BLaER1 (cell line): ENCODE measurements around the gene STK11.
A peak's percentile ranks its signal among the peaks of the same experiment; 100 is the strongest.

Experiments
- H3K27ac ChIP-seq: shearing (Covaris generic); formaldehyde crosslinking; 2 replicates; pipeline ENCODE4 v1.8.1; 2022
- H3K27me3 ChIP-seq: shearing (Covaris generic); formaldehyde crosslinking; 2 replicates; pipeline ENCODE4 v1.8.1; 2022
- H3K36me3 ChIP-seq: shearing (Covaris generic); formaldehyde crosslinking; 2 replicates; pipeline ENCODE4 v1.8.1; 2022
- H3K4me1 ChIP-seq: shearing (Covaris generic); formaldehyde crosslinking; 2 replicates; pipeline ENCODE4 v1.8.1; 2022
- H3K4me2 ChIP-seq: shearing (Covaris generic); formaldehyde crosslinking; 2 replicates; pipeline ENCODE4 v1.8.1; 2022
- H3K4me3 ChIP-seq: shearing (Covaris generic); formaldehyde crosslinking; 2 replicates; pipeline ENCODE4 v1.8.1; 2022
- H3K9ac ChIP-seq: shearing (Covaris generic); formaldehyde crosslinking; 2 replicates; pipeline ENCODE4 v1.8.1; 2022
- H3K9me3 ChIP-seq: shearing (Covaris generic); formaldehyde crosslinking; 2 replicates; pipeline ENCODE4 v1.8.1; 2022
- H4K20me1 ChIP-seq: shearing (Covaris generic); formaldehyde crosslinking; 2 replicates; pipeline ENCODE4 v1.8.1; 2022
- Cebpa-rat ChIP-seq: shearing (Covaris generic); IDR thresholded peaks from 2 replicates; pipeline ENCODE4 v1.8.1; 2022

STK11 gene

GRCh38 chr19:1271528-1272422 is 66.2 kb downstream of the STK11 start:
- Histone ChIP-seq H3K4me1 (peaks cover 81% of the 10 kb centered on the region), H3K9me3 (no peaks in the 10 kb centered on the region), H3K4me2 (peak overlapping the region; percentile 99), H3K27me3 (no peaks in the 10 kb centered on the region), H4K20me1 (peaks cover 65% of the 10 kb centered on the region), H3K27ac (peak overlapping the region; percentile 99), H3K36me3 (peaks cover 49% of the 10 kb centered on the region), H3K9ac (peak overlapping the region; percentile 98), H3K4me3 (peak overlapping the region; percentile 81)
- no peak for TF ChIP-seq Cebpa-rat

DNA sequence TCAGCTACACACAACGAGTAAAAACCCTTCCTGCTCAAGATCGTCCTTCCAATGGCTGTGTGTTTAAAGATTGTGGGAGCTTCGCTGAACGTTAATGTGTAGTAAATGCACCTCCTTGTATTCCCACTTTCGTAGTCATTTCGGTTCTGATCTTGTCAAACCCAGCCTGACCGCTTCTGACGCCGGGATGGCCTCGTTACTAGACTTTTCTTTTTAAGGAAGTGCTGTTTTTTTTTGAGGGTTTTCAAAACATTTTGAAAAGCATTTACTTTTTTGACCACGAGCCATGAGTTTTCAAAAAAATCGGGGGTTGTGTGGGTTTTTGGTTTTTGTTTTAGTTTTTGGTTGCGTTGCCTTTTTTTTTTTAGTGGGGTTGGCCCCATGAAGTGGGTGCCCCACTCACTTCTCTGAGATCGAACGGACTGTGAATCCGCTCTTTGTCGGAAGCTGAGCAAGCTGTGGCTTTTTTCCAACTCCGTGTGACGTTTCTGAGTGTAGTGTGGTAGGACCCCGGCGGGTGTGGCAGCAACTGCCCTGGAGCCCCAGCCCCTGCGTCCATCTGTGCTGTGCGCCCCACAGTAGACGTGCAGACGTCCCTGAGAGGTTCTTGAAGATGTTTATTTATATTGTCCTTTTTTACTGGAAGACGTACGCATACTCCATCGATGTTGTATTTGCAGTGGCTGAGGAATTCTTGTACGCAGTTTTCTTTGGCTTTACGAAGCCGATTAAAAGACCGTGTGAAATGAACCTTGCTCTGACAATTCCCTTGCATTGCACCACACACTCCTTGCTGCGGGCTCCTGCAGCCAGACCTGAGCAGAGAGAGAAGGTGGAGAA is 67.1 kb downstream of the STK11 start:
- H3K9ac ChIP-seq = peak overlapping the region; percentile 98; the same call in 1 of the 2 replicates
- no peak overlapping the region for H3K4me3 ChIP-seq
- H3K36me3 ChIP-seq = peaks cover 56% of the 10 kb centered on the region
- peaks cover 81% of the 10 kb centered on the region for H3K4me1 ChIP-seq
- TF ChIP-seq Cebpa-rat = no peak
- H4K20me1 ChIP-seq = peaks cover 72% of the 10 kb centered on the region
- no peaks in the 10 kb centered on the region for H3K9me3 ChIP-seq
- 0 out of 2 replicates have a peak overlapping the region, but pooled peaks have one; percentile 99 for H3K27ac ChIP-seq
- H3K27me3 ChIP-seq = no peaks in the 10 kb centered on the region
- H3K4me2 ChIP-seq = peak overlapping the region; percentile 99

GRCh38 chr19:1273263-1274041 is 67.9 kb downstream of the STK11 start:
- H3K4me1 ChIP-seq = peaks cover 77% of the 10 kb centered on the region
- peak overlapping the region; percentile 99; the same call in 1 of the 2 replicates for H3K4me2 ChIP-seq
- peaks cover 72% of the 10 kb centered on the region for H4K20me1 ChIP-seq
- H3K36me3 ChIP-seq = peaks cover 64% of the 10 kb centered on the region
- no peaks in the 10 kb centered on the region for H3K9me3 ChIP-seq
- no peak overlapping the region for H3K4me3 ChIP-seq
- TF ChIP-seq Cebpa-rat = no peak
- peak overlapping the region; percentile 98; the same call in 1 of the 2 replicates for H3K9ac ChIP-seq
- H3K27me3 ChIP-seq = no peaks in the 10 kb centered on the region
- no peak overlapping the region for H3K27ac ChIP-seq

GRCh38 chr19:1274081-1274851 is 68.7 kb downstream of the STK11 start:
- peak overlapping the region; percentile 95 for H3K9ac ChIP-seq
- H3K36me3 ChIP-seq = peaks cover 72% of the 10 kb centered on the region

GRCh38 chr19:1274852-1275259 is 69.3 kb downstream of the STK11 start:
- Histone ChIP-seq H3K4me2 (peak overlapping the region; percentile 99), H3K9ac (peak overlapping the region; percentile 95), H3K4me1 (peaks cover 74% of the 10 kb centered on the region), H3K9me3 (no peaks in the 10 kb centered on the region), H4K20me1 (peaks cover 80% of the 10 kb centered on the region), H3K4me3 (peak overlapping the region; percentile 80), H3K27me3 (no peaks in the 10 kb centered on the region), H3K27ac (peak overlapping the region; percentile 99), H3K36me3 (peaks cover 76% of the 10 kb centered on the region)
- TF ChIP-seq Cebpa-rat = no peak

More at GRCh38 chr19:1274081-1274851, 68.7 kb downstream of the STK11 start:
- Histone ChIP-seq H4K20me1 (peaks cover 80% of the 10 kb centered on the region), H3K4me1 (peaks cover 73% of the 10 kb centered on the region), H3K27ac (peak overlapping the region; percentile 99), H3K4me3 (peak overlapping the region; percentile 80), H3K27me3 (no peaks in the 10 kb centered on the region), H3K4me2 (peak overlapping the region; percentile 99), H3K9me3 (no peaks in the 10 kb centered on the region)
- TF ChIP-seq Cebpa-rat = no peak

- Histone ChIP-seq H3K9me3 (no peaks in the 10 kb centered on the region), H3K27me3 (no peaks in the 10 kb centered on the region), H3K4me3 (peak within 1 kb of the TSS; percentile 80), H3K4me1 (peaks cover 71% of the 10 kb centered on the region), H3K9ac (peak within 1 kb of the TSS; percentile 95), H3K27ac (peak within 1 kb of the TSS; percentile 99), H3K4me2 (peak within 1 kb of the TSS; percentile 100), H3K36me3 (peaks cover 75% of the 10 kb centered on the region), H4K20me1 (peaks cover 80% of the 10 kb centered on the region)
- no peak for TF ChIP-seq Cebpa-rat
Observed at GRCh38 chr19:1275260-1275975, 69.8 kb downstream of the STK11 start, which contains the start of gene FAM174C. Gene FAM174C (plus strand): TSS chr19:1275530. CDS start chr19:1275550, 20 bp downstream.

DNA sequence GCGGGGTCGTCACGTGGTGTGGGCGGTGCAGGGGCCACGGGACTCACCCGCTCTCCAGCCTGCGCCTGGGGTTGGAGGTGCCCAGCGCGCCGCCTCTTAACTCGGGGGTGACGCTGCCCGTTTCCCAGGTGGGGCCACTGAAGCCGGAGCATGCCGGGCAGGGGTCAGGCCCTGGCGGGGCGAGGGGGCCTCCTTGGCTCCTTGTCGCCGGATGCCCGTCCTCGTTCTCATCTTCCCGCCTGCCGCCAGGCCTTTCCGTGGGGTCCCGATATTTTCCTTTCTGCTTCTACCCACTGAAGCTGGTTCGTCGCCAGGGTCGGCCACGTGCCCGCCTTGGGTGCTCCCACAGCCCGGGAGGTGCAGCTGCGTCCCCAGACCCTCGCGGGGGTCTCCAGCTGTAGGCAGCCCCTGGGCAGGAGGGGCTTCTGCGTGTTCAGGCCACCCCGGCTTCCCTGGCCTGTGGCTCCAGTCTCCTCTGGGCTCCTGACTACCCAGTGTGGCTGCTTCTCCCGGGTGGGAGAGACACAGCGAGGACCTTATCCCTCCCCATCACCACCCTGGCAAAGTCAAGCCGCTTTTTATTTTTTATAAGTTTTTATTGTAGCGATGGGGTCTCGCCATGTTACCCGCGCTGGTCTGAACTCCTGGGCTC is 70.5 kb downstream of the STK11 start:
- peak overlapping the region; percentile 100 for H3K4me2 ChIP-seq
- H3K9ac ChIP-seq = peak overlapping the region; percentile 95
- H3K36me3 ChIP-seq = peaks cover 68% of the 10 kb centered on the region
- no peaks in the 10 kb centered on the region for H3K9me3 ChIP-seq
- peak overlapping the region; percentile 99 for H3K27ac ChIP-seq
- peaks cover 64% of the 10 kb centered on the region for H3K4me1 ChIP-seq
- H3K27me3 ChIP-seq = no peaks in the 10 kb centered on the region
- peaks cover 74% of the 10 kb centered on the region for H4K20me1 ChIP-seq
- TF ChIP-seq Cebpa-rat = no peak
- peak overlapping the region; percentile 80 for H3K4me3 ChIP-seq
